Thoracic aorta (tissue), 2 donors: Measurements from ENCODE around the gene EIF4EBP3. TPM values are rescaled to one million over a fixed set of nuclear protein-coding genes. Genes with fewer than 3 reads are reported as not detected.

Experiments used
- ATAC-seq: fragments of 150-250 bp; one replicate; pipeline ENCODE4 v1.8.0; 2017; ENCODE audit warnings: low read depth; ENCODE audit not compliant: insufficient number of reproducible peaks, low FRiP score
- DNase-seq: peaks from one replicate; pipeline ENCODE4 v3.0.0-alpha.2; 2020; ENCODE audit warnings: low spot score
- H3K27ac ChIP-seq, 2 donors: fragments of 200-600 bp; sonication (generic); 1 replicate in 1 of 2; 2 replicates in 1 of 2; pipeline ENCODE4 v1.5.1; 2016; ENCODE audit warnings: mild to moderate bottlenecking in 2 of 2, moderate library complexity in 2 of 2
- H3K27me3 ChIP-seq: fragments of 200-600 bp; sonication (generic); replicated peaks from 2 replicates; pipeline ENCODE4 v1.6.0; 2016; ENCODE audit warnings: mild to moderate bottlenecking; ENCODE audit not compliant: insufficient read depth
- H3K36me3 ChIP-seq: fragments of 200-600 bp; sonication (generic); one replicate; pipeline ENCODE4 v1.5.1; 2016
- H3K4me1 ChIP-seq, 2 donors: fragments of 200-600 bp; sonication (generic); 1 replicate in 1 of 2; 2 replicates in 1 of 2; pipeline versions ENCODE4 v1.5.1 to v1.6.0; 2016; ENCODE audit warnings: low read depth in 2 of 2, mild to moderate bottlenecking in 1 of 2; ENCODE audit not compliant: control insufficient read depth in 1 of 2
- H3K4me3 ChIP-seq: fragments of 200-600 bp; sonication (generic); 2 replicates; pipeline ENCODE4 v1.5.1; 2016; ENCODE audit warnings: mild to moderate bottlenecking
- H3K9me3 ChIP-seq: fragments of 200-600 bp; sonication (generic); 2 replicates; pipeline ENCODE4 v1.5.1; 2016
- CTCF ChIP-seq: fragments of 200-600 bp; sonication (generic); IDR thresholded peaks from one replicate; pipeline ENCODE4 v1.5.1; 2019; ENCODE audit warnings: antibody characterized with exemption
- total RNA-seq, 2 donors: library from RNA; depleted of rRNA; stranded (reverse); fragments of >200 nt; gene quantifications; one replicate each; pipeline versions ENCODE4 v1.1.0 to v1.2.3, GENCODE V29; 2016

EIF4EBP3 gene
- total RNA-seq, 2 donors from 2014 or later: 6.0 TPM; not detected in 1

DNA sequence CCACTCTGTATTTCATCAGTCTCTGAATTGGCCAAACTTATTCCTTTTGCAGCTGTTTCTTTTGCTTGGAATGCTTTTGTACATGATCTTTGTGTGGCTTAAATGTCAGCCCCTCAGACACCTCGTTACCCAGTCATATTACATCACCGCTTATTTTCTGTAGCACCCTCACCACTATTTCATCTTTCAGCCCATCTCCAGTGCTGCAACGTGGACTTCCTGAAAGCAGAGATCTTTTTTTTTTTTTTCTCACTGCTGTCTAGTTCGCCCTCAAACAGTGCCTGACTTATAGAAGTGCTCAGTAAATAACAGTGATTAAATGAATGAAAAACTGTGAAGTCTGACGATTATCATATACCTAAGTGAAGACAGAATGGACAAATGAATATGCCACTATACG is 9.0 kb downstream of the EIF4EBP3 start:
- TF ChIP-seq CTCF: no peak
- Histone ChIP-seq H3K27ac (peak overlapping the region in 1 of 2 donors; percentile 87), H3K36me3 (peaks cover 5% of the 10 kb centered on the region)

DNA sequence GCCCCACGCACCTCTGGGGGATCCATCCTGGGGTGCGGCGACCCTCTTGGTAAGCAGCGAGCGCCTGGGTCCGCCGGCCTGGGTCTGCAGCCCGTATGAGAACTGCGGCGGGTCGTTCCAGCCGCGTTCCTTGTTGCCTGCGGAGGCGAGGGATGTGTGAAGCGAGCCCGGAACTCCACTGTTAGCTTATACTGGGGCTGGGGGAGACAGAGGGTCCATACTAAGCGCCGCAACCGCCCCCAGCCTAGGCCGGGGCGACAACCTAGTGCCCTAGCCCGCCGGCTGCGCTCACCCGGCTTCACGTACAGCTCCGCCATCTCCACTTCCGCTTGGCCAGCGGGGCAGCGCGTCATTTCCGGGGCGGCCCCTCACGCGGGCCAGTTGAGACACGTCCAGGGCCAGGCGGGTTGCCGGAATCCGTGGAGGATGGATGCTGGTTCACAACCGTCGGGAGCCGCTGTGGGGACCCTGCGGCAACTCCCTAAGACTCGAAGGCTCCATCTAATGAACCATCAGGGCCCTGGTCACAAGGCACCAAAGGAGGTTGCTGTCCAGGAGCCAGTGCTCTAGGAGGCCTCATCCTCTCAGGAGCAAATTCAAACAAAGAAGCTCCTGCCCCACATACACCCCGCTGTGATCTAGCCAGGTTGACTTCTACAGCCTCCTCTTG is 9.8 kb downstream of the EIF4EBP3 start, which contains the start of gene SRA1:
TSS of gene SRA1 (minus strand) at position 338 of the 670 bp plus-strand sequence. CDS start at position 317, 21 bp downstream.
- ATAC-seq (peak; percentile 71), DNase-seq (peak; percentile 79)
- no peak for TF ChIP-seq CTCF
- Histone ChIP-seq H3K36me3 (no peaks in the 10 kb centered on the region), H3K4me3 (peak within 1 kb of the TSS; percentile 79), H3K9me3 (no peaks in the 10 kb centered on the region), H3K27ac (peak within 1 kb of the TSS; percentile 83 to 87), H3K27me3 (no peaks in the 10 kb centered on the region), H3K4me1 (peaks cover 20 to 36% of the 10 kb centered on the region in 2 donors)

More for the DNA sequence above, 9.0 kb downstream of the EIF4EBP3 start:
- Histone ChIP-seq H3K9me3 (no peaks in the 10 kb centered on the region), H3K27me3 (no peaks in the 10 kb centered on the region), H3K4me3 (peak overlapping the region; percentile 79), H3K4me1 (peaks cover 20 to 33% of the 10 kb centered on the region in 2 donors)
- ATAC-seq: no peak
- DNase-seq: no peak

DNA sequence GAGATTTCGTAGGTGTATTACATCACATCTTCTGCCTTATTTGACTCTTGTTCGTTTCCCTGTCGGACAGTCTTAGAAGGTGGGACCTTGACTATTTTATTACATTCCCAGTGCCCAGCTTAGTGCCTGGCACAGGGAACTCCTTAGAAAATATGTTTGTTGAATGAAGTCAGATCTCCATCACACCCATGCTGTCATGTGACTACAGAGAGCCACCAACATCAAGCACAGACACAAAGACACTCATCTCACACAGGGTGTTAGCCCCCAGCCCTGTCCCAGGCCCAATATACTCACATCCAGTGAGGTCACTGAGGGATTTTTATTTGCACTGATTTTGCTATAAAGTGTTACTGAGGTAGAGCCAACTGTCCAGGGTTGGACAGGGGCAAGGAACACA is 10.5 kb downstream of the EIF4EBP3 start:
- Histone ChIP-seq H3K27ac (peak overlapping the region; percentile 83 to 87), H3K9me3 (no peaks in the 10 kb centered on the region), H3K27me3 (no peaks in the 10 kb centered on the region), H3K36me3 (no peaks in the 10 kb centered on the region), H3K4me3 (peak overlapping the region; percentile 79), H3K4me1 (peaks cover 20 to 43% of the 10 kb centered on the region in 2 donors)
- DNase-seq: no peak
- no peak for TF ChIP-seq CTCF
- ATAC-seq: no peak

DNA sequence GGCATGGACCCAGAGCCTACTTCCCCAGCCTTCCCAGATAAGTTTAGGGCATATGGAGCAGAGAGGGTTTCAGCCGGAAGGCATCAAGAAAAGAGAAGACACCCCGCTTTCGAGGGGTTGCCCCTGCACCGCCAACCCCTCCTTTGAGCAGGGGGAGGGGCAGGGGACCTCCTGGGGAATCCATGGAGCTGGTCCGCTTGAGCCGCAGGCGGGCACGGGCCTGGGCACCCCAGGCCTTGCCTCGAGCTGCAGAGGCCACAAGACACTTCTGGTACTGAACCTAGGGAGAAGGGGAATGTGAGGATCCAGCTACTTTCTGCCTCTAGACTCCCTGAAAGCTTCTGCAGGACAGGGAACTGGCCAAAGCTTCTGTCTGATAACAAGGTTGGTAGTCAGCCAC is 11.1 kb downstream of the EIF4EBP3 start:
- no peaks in the 10 kb centered on the region for H3K27me3 ChIP-seq
- peak overlapping the region; percentile 83 to 87 for H3K27ac ChIP-seq
- no peak overlapping the region for H3K4me3 ChIP-seq
- ATAC-seq (no peak), DNase-seq (no peak)
- no peaks in the 10 kb centered on the region for H3K36me3 ChIP-seq
- H3K9me3 ChIP-seq: no peaks in the 10 kb centered on the region
- H3K4me1 ChIP-seq: peaks cover 20 to 48% of the 10 kb centered on the region in 2 donors
- no peak for TF ChIP-seq CTCF

GRCh38 chr5:140560227-140560626 is 12.8 kb downstream of the EIF4EBP3 start:
- H3K27ac ChIP-seq: no peak overlapping the region
- H3K4me3 ChIP-seq: no peak overlapping the region
- no peak for TF ChIP-seq CTCF
- no peak for DNase-seq
- no peaks in the 10 kb centered on the region for H3K36me3 ChIP-seq
- ATAC-seq: no peak
- no peaks in the 10 kb centered on the region for H3K9me3 ChIP-seq
- H3K4me1 ChIP-seq: peaks cover 14 to 46% of the 10 kb centered on the region in 2 donors
- H3K27me3 ChIP-seq: no peaks in the 10 kb centered on the region
